AG04450 (cell line): ENCODE data around the gene ITGB3. TPM values are rescaled to one million over a fixed set of nuclear protein-coding genes. Genes with fewer than 3 reads are reported as not detected.
"Not testable (repeated sequence)": the region's sequence is repeated elsewhere in the genome, so short reads cannot be mapped to it uniquely, and the experiment has no call there.

Experiments
- CTCF ChIA-PET: fragments of 300-600, 350-600 bp; formaldehyde crosslinking; extraction: SDS; loops from one replicate; lab custom pipeline; 2022; ENCODE audit warnings: antibody characterized with exemption, inconsistent platforms; lab: Charles Lee
- POLR2A ChIA-PET: fragments of 350-600 bp; formaldehyde crosslinking; extraction: SDS; loops from one replicate; lab custom pipeline; 2021; ENCODE audit warnings: antibody characterized with exemption, inconsistent platforms; lab: Yijun Ruan, JAX
- DNase-seq: peaks from one replicate; pipeline ENCODE4 v3.0.0-alpha.2; 2011; ENCODE audit warnings: low read depth, low spot score
- H3K27ac ChIP-seq: one replicate; pipeline ENCODE4 v1.5.1; 2012; ENCODE audit warnings: low read depth, low read length, control low read depth
- H3K27me3 ChIP-seq: one replicate; pipeline ENCODE4 v1.6.0; 2012; ENCODE audit warnings: low read length; ENCODE audit not compliant: control insufficient read depth, insufficient read depth
- H3K4me3 ChIP-seq: 2 replicates; pipeline ENCODE4 v1.5.1; 2011; ENCODE audit warnings: mild to moderate bottlenecking, low read depth, low read length, control low read depth
- H3K9me3 ChIP-seq: 2 replicates; pipeline ENCODE4 v1.5.1; 2012; ENCODE audit warnings: low read length; ENCODE audit not compliant: control insufficient read depth, insufficient read depth
- polyA plus RNA-seq: library from polyadenylated mRNA; depleted of rRNA; stranded (reverse); fragments of >200 nt; gene quantifications from 2 replicates; pipeline ENCODE4 v1.2.3, GENCODE V29; 2011
- TF ChIP-seq, protein P1 (sequence below): IDR thresholded peaks from 2 replicates; pipeline ENCODE4 v1.5.1; 2011; ENCODE audit warnings: low read depth, low read length, control low read depth, inconsistent platforms

Gene ITGB3
- polyA plus RNA-seq, 1 experiment: 26.2 TPM

DNA sequence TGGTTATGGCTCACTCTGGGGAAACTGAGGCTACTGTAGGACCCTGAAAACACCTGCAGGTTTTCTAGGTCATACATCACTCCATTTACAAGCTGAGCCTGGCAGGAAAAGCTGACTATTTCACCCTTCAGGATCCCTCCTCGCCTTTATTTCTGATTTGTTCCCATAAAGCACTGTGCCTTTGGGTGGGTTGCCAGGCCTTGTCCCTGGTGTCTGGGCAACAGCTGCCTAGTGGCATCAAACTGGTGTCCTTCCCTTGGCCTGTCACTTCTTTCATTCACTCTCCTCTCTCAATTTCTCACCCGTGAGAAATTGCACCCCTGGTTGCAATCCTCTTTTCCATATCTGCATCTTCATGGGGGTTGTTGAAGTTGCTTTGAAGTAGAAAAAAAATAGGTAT, 42.8 kb upstream of the ITGB3 start:
- TF ChIP-seq, protein P1, sequence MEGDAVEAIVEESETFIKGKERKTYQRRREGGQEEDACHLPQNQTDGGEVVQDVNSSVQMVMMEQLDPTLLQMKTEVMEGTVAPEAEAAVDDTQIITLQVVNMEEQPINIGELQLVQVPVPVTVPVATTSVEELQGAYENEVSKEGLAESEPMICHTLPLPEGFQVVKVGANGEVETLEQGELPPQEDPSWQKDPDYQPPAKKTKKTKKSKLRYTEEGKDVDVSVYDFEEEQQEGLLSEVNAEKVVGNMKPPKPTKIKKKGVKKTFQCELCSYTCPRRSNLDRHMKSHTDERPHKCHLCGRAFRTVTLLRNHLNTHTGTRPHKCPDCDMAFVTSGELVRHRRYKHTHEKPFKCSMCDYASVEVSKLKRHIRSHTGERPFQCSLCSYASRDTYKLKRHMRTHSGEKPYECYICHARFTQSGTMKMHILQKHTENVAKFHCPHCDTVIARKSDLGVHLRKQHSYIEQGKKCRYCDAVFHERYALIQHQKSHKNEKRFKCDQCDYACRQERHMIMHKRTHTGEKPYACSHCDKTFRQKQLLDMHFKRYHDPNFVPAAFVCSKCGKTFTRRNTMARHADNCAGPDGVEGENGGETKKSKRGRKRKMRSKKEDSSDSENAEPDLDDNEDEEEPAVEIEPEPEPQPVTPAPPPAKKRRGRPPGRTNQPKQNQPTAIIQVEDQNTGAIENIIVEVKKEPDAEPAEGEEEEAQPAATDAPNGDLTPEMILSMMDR: no peak
- no peak overlapping the region for H3K27ac ChIP-seq
- DNase-seq: no peak
- ChIA-PET CTCF (interaction anchor here (1.0 kb wide), 1 partner anchor 105 kb away, joined by 4 read pairs; no protein-coding TSS in a partner anchor), POLR2A (no interaction called here)
- H3K4me3 ChIP-seq: no peak overlapping the region
- no peaks in the 10 kb centered on the region for H3K27me3 ChIP-seq
- H3K9me3 ChIP-seq: no peaks in the 10 kb centered on the region

DNA sequence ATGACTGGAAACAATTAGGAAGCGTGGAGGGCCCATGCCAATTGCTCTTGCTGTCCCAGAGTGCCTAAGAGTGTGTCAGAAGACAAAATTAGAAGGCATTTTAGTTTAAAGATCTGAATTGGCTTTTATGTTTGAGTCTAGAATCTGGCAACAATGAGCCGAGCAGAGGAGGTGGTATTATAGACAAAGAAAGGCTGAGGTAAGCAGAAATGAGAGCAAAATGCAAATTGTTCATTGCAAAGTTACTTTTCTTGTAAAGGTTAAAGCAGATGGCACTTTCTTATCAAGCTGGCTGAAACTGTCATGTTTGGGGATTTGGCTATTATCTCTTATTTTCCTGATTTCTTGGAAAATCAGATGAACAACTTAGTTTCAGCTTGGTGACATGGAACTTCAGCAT, 41.2 kb upstream of the ITGB3 start:
- CTCF ChIA-PET: no interaction called here
- POLR2A ChIA-PET: no interaction called here
- H3K27me3 ChIP-seq: no peaks in the 10 kb centered on the region

DNA sequence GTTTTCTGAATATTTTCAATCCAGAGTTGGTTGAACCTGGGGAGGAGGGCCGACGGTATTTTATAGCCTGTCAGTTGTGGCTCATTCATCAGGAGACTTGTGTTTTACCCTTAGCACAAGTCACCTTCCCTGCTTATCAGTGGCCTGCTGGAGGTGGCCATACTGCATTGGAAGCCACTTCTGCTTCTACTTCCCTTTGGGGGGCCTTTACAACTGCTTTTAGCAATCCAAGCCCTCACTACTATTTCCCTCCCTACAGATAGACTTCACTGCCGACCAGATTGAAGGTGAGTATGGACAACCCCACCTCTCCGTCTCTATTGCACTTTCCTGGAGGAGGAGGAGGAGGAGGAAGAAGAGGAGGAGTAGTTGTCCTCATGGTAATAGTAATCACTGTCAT, 40.1 kb upstream of the ITGB3 start:
- Histone ChIP-seq H3K27ac (no peak overlapping the region), H3K9me3 (no peaks in the 10 kb centered on the region), H3K27me3 (no peaks in the 10 kb centered on the region), H3K4me3 (no peak overlapping the region)
- ChIA-PET CTCF (no interaction called here), POLR2A (no interaction called here)
- TF ChIP-seq, protein P1: no peak
- DNase-seq: no peak

More for the DNA sequence above, 41.2 kb upstream of the ITGB3 start:
- no peak for DNase-seq
- no peak overlapping the region for H3K4me3 ChIP-seq
- no peak overlapping the region for H3K27ac ChIP-seq
- TF ChIP-seq, protein P1: no peak
- no peaks in the 10 kb centered on the region for H3K9me3 ChIP-seq

DNA sequence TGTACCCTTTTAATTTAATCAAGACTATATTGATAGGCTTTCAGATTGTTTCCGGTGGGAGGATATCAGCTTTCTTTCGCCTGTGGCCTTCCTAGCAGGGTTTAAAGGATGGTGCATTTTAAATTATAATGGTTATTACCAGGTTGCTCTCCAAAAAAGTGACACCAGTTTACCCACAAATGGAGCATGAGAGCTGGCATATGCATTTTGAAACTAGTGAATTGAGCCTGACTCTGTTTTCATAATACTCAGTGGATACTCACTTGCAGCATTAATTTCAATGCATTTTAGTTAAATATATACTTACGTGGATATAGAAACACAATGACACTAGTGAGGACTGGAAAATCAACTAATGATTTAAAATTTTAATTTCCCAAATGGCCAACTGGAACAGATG, 38.7 kb upstream of the ITGB3 start:
- DNase-seq: no peak
- TF ChIP-seq, protein P1: no peak
- H3K27ac ChIP-seq: no peak overlapping the region
- ChIA-PET CTCF (no interaction called here), POLR2A (no interaction called here)
- no peak overlapping the region for H3K4me3 ChIP-seq
- no peaks in the 10 kb centered on the region for H3K27me3 ChIP-seq
- no peaks in the 10 kb centered on the region for H3K9me3 ChIP-seq

DNA sequence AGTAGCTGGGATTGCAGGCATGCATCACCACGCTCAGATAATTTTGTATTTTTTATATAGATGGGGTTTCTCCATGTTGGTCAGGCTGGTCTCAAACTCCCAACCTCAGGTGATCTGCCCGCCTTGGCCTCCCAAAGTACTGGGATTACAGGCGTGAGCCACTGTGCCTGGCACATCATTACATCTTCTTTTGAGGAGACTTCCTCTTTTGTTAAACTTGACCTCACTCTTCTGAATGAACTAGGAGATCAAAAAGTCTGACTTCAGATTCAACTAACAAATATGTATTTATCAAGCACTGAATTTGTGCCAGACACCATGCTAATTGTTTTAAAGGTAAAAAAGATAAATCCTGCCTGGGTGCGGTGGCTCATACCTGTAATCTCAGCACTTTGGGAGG, 36.8 kb upstream of the ITGB3 start:
- POLR2A ChIA-PET, H3K27ac ChIP-seq, H3K4me3 ChIP-seq, H3K9me3 ChIP-seq, CTCF ChIA-PET, DNase-seq, H3K27me3 ChIP-seq: not testable (repeated sequence)

DNA sequence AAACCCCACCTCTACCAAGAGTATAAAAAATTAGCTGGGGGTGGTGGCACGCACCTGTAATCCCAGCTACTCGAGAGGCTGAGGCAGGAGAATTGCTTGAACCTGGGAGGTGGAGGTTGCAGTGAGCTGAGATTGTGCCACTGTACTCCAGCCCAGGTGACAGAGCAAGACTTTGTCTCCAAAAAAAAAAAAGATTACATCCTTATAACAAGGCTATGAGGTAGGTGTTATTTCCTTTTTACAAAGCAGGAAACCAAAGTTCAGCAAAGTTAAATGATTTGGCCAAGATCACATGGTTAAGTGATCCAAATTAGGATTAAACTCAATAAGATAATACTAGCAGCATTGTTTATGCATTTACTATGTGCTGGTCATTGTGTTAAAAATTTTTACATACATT, 36.3 kb upstream of the ITGB3 start:
- CTCF ChIA-PET, POLR2A ChIA-PET, H3K27ac ChIP-seq, H3K27me3 ChIP-seq, H3K9me3 ChIP-seq, H3K4me3 ChIP-seq, DNase-seq: not testable (repeated sequence)
